Adrenal gland (tissue), 12 donors: ENCODE measurements around the gene PRR16. TPM values are rescaled to one million over a fixed set of nuclear protein-coding genes. Genes with fewer than 3 reads are reported as not detected.

Experiments
- DNase-seq, 7 donors: peaks; one replicate each; pipeline ENCODE4 v3.0.0-alpha.2; 2019 to 2020
- H3K27ac ChIP-seq, 5 donors: fragments of 200-600 bp; sonication (generic) in 4 of 5; 1 replicate in 3 of 5; 2 replicates in 2 of 5; pipeline versions ENCODE4 v1.5.1 to v1.8.0; 2016 to 2020; ENCODE audit warnings: mild to moderate bottlenecking in 1 of 5
- H3K27me3 ChIP-seq: fragments of 200-600 bp; 2 replicates; pipeline ENCODE4 v1.8.0; 2021
- H3K36me3 ChIP-seq, 2 donors: fragments of 200-600 bp; replicated peaks in 1 of 2; 1 replicate in 1 of 2; 2 replicates in 1 of 2; pipeline versions ENCODE4 v1.5.1 to v1.8.0; 2018 to 2022
- H3K4me1 ChIP-seq, 2 donors: fragments of 200-600 bp; replicated peaks in 1 of 2; 1 replicate in 1 of 2; 2 replicates in 1 of 2; pipeline versions ENCODE4 v1.5.1 to v1.8.0; 2018 to 2021
- H3K4me3 ChIP-seq, 4 donors: fragments of 200-600 bp; sonication (generic) in 3 of 4; one replicate each; pipeline ENCODE4 v1.5.1; 2016 to 2018
- H3K9me3 ChIP-seq, 3 donors: fragments of 200-600 bp; sonication (generic) in 1 of 3; replicated peaks in 1 of 3; 1 replicate in 2 of 3; 2 replicates in 1 of 3; pipeline versions ENCODE4 v1.5.1 to v1.8.0; 2016 to 2021
- CTCF ChIP-seq, 6 experiments: fragments of 450-650 bp in 4 of 6; fragments of 200-600 bp in 2 of 6; sonication (generic) in 1 of 6; IDR thresholded peaks; 1 replicate in 5 of 6; 2 replicates in 1 of 6; pipeline versions ENCODE4 v1.5.1 to v1.8.0; 2016 to 2021; ENCODE audit warnings: antibody characterized with exemption in 6 of 6, mild to moderate bottlenecking in 2 of 6, moderate library complexity in 1 of 6
- POLR2A ChIP-seq, 2 donors: fragments of 450-650 bp; IDR thresholded peaks; one replicate each; pipeline ENCODE4 v1.6.1; 2017; ENCODE audit warnings: antibody characterized with exemption in 2 of 2, mild to moderate bottlenecking in 2 of 2, moderate library complexity in 1 of 2
- WGBS, 4 donors: extraction: QIAGEN DNeasy Blood & Tissue Kit in 2 of 4; methylation state at CpG; one replicate each; pipeline versions ENCODE4 v1.1.5 to v1.1.7; 2013 to 2017; 5-methylcytosine and 5-hydroxymethylcytosine counted together
- intact Hi-C, 2 donors: fragments of 100-400 bp; cut with DNase I; formaldehyde crosslinking; loops; one replicate each; pipeline versions ENCODE4 v1.14.1 to v1.15.0; 2022 to 2023
- polyA plus RNA-seq, 3 donors: library from polyadenylated mRNA; stranded (reverse); fragments of 200-250 nt in 2 of 3; fragments of 350-450 nt in 1 of 3; fragmentation: Illumina TruSeq in 1 of 3; extraction: RNeasy Lipid Tissue Mini Kit (QIAGEN cat#74804) in 1 of 3; gene quantifications; one replicate each; pipeline ENCODE4 v1.2.3, GENCODE V29; 2013 to 2014
- total RNA-seq, 9 donors: library from RNA; depleted of rRNA in 4 of 9; stranded (reverse); fragments of >200 nt in 4 of 9; fragments of 120-200 nt in 1 of 9; fragmentation: NEBNext Ultra II Directional in 1 of 9; extraction: Animal tissue kit (Norgen Biotek cat#: 25700) in 1 of 9; gene quantifications; one replicate each; pipeline versions ENCODE4 v1.1.0 to v1.2.4, GENCODE V29; 2013 to 2023
- donor health status: healthy with polysubstance abuse.
- donor health status: Bipolar disorder and iron deficiency.
- donor health status: DM: yes; HTN: yes; CAD: no.
- donor health status: DM: no; HTN: no; CAD: no.
- donor health status: DM: no; HTN: no; CAD: no.
- donor health status: DM: yes; HTN: yes; CAD: no.

The PRR16 gene
- total and polyA plus RNA-seq, 12 donors: 0.17 to 22.6 (median 3.0) TPM

DNA sequence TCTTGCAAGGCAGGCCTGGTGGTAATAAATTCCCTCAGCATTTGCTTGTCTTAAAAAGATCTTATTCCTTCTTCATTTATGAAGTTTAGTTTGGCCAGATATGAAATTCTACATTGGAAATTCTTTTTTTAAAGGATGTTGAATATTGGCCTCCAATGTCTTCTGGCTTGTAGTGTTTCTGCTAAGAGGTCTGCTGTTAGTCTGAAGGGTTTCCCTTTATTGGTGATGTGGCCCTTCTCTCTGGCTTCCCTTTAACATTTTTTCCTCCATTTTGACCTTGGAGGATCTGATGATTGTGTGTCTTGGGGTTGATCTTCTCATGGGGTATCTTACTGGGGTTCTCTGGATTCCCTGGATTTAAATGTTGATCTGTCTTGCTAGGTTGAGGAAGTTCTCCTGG, 33.5 kb upstream of the PRR16 start:
- Histone ChIP-seq H3K9me3 (no peaks in the 10 kb centered on the region), H3K27me3 (no peaks in the 10 kb centered on the region), H3K36me3 (no peaks in the 10 kb centered on the region), H3K4me3 (no peak overlapping the region), H3K4me1 (no peaks in the 10 kb centered on the region), H3K27ac (no peak overlapping the region)
- DNase-seq: no peak
- TF ChIP-seq POLR2A (IDR thresholded peaks at IDR 0.05): no peak
- TF ChIP-seq CTCF (IDR thresholded peaks at IDR 0.05): no peak
- intact Hi-C loops: no loop called here

DNA sequence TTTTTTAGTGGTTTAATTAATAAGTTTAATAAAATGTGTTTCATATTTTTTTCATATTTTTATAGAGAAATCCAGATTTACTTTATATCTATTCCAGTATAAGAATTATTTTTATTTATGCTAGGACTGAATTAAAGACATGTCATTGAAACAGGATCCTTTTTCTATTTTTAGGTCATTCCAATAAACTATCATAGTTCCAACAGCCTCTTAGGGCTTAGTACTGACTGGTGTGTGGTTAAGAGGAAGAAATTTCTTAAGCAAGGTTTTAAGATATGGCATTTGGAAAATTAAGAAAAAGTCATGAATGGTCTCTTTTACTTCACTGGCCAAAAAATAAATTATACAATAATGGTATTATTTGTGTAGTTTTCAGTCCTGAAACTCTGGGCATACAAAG, 31.2 kb upstream of the PRR16 start:
- Histone ChIP-seq H3K27me3 (no peaks in the 10 kb centered on the region), H3K4me3 (no peak overlapping the region), H3K36me3 (no peaks in the 10 kb centered on the region), H3K4me1 (no peaks in the 10 kb centered on the region), H3K9me3 (no peaks in the 10 kb centered on the region), H3K27ac (no peak overlapping the region)
- DNase-seq: no peak
- intact Hi-C loops: no loop called here
- TF ChIP-seq CTCF (IDR thresholded peaks at IDR 0.05): no peak
- no peak for TF ChIP-seq POLR2A (IDR thresholded peaks at IDR 0.05)

- no peaks in the 10 kb centered on the region for H3K36me3 ChIP-seq
- H3K9me3 ChIP-seq: no peaks in the 10 kb centered on the region
- intact Hi-C loops: no loop called here
- 76 to 91% (median 86%) methylated on average over 2 of the region's 2 CpGs for WGBS, 4 donors
- no peak overlapping the region for H3K4me3 ChIP-seq
- no peaks in the 10 kb centered on the region for H3K4me1 ChIP-seq
- no peak overlapping the region for H3K27ac ChIP-seq
- DNase-seq: no peak
- TF ChIP-seq CTCF (IDR thresholded peaks at IDR 0.05): no peak
- no peaks in the 10 kb centered on the region for H3K27me3 ChIP-seq
These were observed 29.0 kb upstream of the PRR16 start for GRCh38 chr5:120435129-120435528.

GRCh38 chr5:120436996-120437395, 27.1 kb upstream of the PRR16 start:
- TF ChIP-seq CTCF (IDR thresholded peaks at IDR 0.05) (no peak), POLR2A (IDR thresholded peaks at IDR 0.05) (no peak)
- intact Hi-C loops: no loop called here
- WGBS, 4 donors: 53 to 77% (median 66%) methylated on average over 1 of the region's 1 CpG

More at GRCh38 chr5:120436996-120437395, 27.1 kb upstream of the PRR16 start:
- Histone ChIP-seq H3K4me3 (no peak overlapping the region), H3K27ac (no peak overlapping the region), H3K4me1 (no peaks in the 10 kb centered on the region), H3K36me3 (no peaks in the 10 kb centered on the region), H3K9me3 (no peaks in the 10 kb centered on the region), H3K27me3 (no peaks in the 10 kb centered on the region)
- DNase-seq: no peak
